Activated CD8-positive, alpha-beta memory T cell treated with anti-CD3 and anti-CD28 coated beads, Interleukin-2, amount 50 U/mL, for 24 hours (primary cell): ENCODE measurements around the gene KATNBL1.

Experiments
- DNase-seq: peaks from one replicate; pipeline ENCODE4 v3.0.0-alpha.2; 2020; ENCODE audit errors: extremely low read depth

Gene KATNBL1, protein sequence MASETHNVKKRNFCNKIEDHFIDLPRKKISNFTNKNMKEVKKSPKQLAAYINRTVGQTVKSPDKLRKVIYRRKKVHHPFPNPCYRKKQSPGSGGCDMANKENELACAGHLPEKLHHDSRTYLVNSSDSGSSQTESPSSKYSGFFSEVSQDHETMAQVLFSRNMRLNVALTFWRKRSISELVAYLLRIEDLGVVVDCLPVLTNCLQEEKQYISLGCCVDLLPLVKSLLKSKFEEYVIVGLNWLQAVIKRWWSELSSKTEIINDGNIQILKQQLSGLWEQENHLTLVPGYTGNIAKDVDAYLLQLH

DNA sequence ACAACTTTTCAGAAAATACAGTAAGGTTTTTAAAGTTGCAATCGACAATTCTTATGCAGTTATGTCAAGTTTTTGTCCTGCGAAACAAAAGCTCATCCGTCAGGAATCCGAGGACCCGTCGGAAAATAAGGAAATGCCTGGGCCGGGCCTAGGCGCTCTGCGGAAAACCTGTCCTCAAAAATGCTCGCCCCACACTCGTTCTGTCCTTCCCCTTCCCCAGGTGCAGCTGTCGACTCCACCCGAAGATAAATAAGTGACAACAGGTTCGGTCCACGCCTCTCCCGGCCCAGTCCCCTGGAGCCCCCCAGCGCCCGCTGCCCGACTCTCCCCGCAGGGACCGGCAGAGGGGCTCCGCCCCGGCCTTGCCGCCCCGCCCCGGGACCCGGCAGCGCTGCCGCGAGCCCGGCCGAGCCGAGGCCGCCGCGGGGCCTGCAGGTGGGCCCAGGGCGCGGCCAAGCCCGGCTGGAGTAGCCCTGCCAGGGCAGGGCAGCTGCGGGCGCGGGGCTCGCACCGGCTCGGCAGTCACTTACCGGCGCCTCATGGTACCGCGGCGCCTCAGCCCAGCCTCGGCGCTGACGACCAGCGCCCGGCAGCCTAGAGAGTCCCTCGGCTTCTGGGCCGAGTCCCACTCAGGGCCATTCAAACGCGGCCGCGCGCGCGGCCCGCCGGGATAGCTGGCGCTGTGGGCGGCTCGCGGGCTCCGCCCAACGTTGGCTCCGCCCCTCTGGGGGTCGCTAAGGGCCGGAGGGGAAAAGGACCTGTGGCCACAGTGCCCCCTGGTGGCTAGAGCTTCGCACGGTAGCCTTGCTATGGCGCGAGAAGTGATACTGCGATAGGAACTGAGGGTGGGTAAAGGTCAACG, at the start of gene KATNBL1:
Gene KATNBL1, minus strand, starts transcription at position 676 of the 862 bp plus-strand sequence. CDS start 46,420 bp downstream, outside the sequence.
- peak; percentile 90 for DNase-seq

DNA sequence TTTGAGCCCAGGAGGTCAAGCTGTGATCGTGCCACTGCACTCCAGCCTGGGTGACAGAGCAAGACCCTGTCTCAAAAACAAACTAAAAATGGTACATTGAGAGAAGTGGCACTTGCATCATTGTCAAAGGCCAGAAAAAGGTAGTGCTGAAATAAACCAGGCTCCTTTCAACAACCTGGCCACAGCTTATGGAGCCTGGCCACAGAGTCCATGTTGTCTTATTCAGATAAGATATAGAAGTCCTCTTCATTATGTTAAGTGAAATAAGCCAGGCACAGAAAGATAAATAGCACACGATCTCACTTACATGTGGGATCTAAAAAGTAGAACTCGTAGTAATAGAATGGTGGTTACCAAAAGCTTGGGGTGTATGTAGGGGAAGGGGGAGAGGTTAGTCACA, 49.7 kb upstream of the KATNBL1 start:
- no peak for DNase-seq

DNA sequence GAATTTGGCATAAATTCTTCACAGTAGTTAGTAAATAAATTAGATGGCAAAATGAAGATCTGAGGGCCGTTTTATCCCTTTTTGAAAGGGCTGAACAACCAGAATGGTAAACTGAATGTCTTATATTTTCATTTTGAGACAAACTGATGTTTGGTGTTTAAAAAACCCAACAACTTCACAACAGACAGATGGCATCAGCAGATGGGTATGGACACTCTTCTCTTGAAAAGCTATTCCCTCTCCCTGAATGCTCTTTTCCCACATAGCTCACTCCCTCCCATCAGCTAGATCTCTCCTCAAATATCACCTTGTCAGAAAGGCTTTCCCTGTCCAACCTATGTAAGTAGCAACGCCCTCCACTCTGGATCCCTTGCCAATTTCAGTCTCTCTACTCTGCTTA, 48.3 kb upstream of the KATNBL1 start:
- no peak for DNase-seq

DNA sequence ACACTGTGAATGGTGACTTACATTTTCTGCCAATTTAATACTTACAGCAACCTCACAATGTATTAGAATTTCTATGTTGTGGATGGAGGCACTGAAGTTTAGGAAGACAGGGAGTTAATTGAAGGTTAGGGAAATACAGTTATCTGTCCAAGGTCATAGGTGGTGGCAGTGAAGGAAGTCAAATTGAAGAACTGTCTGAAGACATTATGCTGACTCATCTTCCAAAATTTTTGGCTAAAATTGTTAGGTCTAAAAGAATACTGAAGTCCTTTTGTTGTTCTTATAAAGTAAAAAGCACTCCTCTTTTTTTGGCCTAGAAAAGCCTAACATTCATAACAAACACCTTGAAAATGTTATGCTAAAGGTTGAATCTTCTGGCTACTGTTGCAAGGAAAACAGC, 42.6 kb upstream of the KATNBL1 start:
- DNase-seq, result no peak

DNA sequence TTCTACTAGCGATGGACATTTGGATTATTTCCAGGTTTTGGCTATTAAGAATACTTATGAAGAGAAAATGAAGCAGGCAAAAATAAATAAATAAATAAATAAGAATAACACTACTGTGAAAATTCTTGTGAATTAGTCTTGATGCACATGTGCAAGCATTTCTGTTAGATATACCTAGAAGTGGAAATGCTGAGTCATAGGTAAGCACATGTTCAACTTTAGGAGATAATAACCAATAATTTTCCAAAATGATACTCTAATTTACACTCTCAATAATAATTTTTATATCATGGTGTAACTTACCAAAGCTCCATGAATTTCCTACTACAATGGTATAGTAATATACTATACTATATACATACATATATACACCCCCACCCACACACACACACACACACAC, 38.3 kb upstream of the KATNBL1 start:
- no peak for DNase-seq

DNA sequence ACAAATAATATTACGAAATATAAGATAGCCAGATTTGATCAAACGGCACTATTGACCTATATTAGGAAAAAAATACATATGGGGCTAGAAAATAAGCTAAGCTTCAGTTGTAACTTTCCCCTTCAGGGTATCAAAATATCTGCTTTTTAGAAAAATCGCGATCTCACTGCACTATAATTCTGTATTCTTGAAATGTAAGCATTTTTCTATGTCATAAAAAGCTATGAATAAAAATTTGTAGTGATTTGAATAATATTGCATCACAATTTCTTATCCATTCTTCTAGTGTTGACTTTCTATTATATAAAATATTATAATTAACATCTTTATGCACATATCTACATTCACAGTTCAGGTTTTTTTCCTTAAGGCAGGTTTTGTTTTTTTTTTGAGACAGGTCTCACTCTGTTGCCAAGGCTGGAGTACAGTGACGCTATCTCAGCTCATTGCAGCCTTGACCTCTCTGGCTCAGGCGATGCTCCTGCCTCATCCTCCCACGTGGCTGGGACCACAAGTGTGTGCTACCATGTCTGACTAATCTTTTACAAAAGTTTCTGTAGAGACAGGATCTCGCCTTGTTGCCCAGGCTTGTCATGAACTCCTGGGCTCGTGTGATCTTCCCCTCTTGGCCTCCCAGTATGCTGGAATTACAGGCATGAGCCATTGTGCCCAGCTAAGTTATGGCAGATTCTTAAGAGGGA, 36.5 kb upstream of the KATNBL1 start:
- DNase-seq, result no peak

DNA sequence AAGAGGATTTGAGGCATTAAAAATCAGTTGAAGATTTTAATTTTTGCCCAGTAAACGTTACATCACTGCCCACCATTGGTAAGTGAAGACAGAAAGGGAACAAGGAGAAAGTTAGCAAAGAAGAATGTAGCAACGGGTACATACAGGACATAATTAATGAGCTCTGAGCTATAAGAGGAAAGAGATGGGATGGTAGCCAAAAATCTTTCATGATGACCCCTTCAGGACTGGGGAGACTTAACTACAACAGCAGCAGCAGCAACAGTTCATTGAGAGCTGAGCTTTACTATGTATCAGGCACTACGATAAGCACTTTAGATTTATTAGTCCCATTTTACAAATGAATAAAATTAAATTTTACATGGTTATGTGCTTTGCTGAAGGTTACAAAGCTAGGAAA, 33.3 kb upstream of the KATNBL1 start:
- DNase-seq, result no peak

DNA sequence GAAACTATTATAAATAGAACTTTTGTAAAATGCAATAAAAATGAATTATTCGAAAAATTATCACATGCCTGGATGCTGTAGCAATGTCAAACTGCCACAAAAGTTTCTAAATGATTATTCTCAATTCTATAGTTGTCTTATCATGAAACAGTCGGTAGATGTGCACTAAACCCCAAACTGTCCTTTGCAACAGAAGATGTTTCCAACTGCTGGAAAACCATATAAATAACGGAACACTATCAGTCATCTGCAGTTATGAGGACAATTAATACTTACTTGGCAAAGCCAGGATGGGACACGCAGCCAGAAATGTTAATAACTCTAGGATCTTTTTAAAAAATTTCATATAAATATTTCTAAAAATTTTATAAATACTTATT, 32.4 kb upstream of the KATNBL1 start:
- DNase-seq, result no peak

DNA sequence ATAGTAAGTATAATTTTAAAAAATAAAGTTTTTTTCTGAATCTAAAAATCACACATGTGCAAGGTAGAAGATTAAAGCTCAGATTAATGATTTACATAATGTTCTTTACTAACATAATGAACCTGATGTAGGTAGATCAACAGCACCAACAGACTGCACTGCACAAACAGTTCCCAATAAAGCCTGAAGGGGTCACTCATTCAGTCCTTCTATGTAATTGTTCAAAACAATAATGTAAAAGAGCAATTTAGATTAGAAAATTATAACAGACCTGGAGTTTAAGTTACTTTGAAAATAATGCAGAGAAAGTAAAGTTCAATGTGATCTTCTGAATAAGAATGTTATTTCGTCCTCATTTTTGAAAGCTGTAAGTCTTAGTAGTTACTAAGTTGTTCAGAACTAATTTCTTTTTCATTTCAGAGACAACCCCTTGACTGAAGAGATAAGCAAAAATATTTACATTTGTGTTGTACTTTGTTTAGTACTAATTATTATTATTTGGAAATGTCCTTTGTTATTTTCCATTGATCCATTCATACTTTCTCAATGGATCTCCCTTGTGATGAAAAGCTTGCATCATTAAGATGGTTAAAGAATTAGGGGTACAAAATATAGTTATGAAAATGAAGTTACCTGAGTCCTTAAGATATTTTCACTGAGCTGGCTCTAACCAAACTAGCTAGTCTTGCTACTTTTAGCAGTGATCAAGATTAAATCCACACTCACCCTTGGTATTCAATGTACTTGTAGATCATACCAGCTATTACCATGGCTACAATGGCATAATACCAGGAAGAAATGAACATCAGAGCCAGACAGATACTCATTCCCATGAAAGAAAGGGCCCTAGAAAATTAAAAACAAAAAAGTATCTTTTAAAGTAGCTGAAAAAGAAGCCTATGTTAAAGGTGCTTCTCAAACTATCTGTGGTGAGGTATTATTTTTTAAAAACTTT, 31.8 kb upstream of the KATNBL1 start:
- DNase-seq, result no peak

DNA sequence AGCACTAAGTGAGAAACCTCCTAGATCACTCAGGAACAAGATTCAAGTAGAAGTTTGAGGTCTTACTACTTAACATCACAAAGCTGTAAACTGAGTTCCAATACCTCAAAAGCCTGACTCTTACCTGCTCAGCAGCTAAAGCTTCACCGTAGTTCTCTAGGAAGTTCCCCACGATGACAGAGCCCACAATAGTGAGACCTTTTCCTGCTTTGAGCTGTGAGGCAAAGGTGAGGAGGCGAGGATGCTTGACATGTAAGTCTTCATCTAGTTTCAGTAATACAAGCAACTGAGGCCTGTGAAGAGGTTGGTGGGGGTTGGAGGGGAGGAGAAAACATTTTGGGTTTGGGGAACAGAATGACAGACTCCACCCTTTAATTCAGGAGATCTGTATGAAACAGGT, 30.6 kb upstream of the KATNBL1 start:
- no peak for DNase-seq

DNA sequence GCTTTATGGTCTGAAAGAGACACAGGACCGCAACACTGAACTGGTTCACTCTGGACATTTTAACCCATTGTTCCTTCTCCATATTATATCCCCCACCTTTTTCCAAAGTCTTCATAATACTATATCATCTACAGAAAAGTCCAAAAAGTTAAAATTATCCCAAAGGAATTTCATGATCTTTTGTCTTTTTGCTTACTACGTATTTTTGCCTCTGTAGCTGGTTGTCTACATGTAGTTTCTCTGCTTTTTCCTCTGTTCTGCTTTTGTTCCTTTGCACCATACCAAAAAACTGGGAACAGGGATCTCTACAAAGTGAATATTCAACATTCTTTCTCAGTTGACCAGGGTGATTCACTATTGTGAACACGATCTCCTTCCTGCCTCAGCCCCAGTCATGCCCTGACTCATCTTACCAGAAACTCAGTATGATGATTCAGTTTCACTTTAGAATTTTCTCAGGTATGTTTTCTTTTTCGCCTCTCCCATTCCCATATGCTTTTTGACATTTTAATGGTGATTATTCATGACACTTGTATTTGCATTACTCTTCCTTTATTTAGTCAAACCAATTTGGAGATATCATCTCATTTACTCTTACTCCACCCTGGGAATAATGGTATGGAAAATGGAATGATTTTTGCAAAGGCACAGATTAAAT, 29.4 kb upstream of the KATNBL1 start:
- no peak for DNase-seq

DNA sequence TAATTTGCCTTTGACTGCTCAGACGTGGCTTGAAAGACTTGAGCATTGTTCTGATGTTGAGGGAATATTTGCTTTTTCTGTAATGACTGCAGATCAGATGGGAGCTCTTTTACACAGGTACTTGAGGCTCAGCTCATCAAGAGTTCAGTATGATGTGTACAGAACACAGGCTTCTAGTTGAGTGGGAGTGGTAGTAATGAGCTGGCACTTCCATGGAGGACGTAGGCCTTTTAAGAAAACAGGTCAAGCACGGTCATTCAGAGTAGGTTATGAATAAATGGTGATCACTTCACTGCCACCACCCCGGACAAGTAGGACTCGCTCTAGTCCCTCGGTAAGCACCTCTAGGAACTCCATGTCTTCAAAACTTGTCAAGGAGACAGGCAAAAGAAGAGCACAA, 23.7 kb upstream of the KATNBL1 start:
- DNase-seq, result no peak

DNA sequence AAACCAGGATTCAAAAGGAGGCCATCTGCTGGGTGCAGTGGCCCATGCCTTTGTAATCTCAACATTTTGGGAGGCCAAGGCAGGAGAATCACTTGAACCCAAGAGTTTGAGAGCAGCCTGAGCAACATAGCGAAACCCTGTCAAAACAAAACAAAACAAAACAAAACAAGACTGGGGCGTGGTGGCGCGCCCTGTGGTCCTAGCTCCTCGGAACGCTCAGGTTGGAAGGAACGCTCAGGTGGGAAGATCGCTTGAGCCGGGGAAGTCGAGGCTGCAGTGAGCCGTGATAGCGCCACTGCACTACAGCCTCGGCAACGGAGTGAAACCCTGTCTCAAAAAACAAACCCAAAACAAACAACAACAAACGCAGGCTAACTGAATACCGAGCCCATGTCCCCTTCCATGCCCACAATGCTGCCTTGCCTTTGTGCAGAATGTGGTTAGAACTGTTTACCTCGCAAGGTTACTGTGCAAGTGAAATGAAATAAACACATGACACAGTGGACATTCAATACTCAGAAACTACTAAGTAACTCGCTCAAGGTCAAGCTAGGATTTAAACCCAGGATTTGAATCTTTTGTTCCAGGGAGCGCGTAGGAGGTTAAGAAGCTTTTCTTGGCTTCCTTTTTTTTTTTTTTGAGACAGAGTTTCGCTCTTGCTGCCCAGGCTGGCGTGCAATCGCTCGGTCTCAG, 14.2 kb upstream of the KATNBL1 start:
- no peak for DNase-seq

DNA sequence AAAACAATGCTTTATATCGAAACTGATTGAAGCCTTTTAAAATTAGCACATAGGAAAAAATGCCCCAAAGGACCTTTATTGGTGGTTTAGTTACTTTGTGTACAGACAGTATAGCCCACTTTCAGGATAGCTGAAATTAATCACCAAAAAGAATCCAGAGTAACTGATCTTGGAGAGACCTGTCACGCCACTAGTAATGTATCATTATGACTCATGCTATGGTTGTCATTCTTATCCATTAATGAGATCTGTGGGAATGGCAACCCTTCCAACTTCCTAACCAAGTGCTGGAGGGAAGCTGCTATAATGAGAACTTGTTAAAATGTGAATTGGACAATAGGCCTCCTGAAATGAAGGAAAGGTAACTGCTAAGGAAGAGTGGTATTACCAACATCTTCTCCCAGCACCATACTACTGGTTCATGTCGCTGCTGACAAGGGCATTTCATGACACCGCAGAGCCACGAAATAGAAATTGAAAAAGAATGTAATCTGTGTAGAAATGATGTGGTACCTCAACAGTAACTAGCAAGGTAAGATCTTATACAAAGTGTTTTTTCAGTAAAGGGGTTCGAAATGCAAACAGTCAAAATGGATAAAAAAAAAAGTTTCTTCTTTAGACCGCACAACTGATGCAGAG, 7.8 kb upstream of the KATNBL1 start:
- DNase-seq, result no peak

DNA sequence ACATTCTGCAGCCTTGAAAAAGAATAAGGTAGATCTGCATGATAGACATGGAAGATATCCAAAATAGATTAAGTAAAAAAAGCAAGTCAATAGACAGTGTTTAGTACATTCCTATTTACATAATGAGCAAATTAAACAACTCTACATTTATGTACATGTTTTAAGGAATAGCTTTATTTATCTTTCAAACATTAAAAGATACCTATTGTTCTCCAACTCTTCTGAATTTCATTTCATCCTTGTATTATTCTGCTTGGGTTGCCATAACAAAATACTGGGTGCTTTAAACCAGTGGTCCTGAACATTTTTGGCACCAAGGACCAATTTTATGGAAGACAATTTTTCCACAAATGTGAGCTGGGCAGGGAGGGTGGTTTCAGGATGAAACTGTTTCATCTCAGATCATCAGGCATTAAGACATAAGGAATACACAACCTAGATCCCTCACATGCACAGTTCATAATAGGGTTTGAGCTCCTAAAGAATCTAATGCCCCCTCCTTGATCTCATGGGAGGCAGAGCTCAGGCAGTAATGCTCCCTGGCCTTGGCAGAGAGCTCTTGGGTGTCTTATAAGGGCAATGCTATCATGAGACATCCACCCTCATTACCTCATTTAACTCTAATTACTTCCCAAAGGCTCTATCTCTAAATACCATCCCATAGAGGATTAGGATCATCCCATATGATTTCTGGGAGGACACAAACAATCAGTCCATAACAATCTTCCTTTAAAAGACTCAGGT, 6.8 kb upstream of the KATNBL1 start:
- no peak for DNase-seq

DNA sequence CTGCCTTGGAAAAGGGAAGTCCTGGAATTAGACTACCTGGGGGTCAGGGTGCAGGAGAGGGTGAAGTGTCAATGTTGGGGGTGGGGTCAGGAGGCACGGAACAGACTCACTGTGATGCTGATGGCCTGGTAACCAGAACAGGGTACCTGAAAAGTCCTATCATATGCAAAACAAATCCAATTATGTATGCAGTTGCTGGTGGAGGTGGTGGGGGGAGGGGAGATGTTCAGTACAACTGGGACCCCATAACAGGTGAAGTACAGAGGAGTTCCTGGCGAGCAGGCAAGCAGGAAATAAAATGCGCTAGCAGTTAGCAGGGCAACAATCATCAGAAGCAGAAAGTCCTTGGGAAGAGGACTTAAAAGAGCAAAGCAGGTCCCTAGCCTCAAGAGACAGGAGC, 4.2 kb upstream of the KATNBL1 start:
- DNase-seq, result no peak

DNA sequence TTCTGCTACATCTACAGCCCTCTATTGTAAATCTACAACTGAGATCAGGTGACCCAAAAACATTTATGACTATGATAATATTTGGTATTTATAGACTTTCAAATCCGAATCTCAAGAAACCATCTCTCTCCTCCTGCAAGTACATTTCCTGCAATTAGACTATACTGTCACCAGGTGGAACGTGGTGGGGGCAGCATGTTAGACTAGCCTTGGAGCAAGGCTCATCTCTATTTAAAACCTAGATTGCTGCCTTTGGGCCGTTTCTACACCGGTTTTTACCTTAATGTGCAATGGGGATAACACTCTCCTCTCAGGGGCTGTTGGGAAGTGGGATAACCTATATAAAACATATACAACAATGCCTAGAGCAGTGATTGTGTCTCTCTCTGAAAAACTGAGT, 3.8 kb upstream of the KATNBL1 start:
- DNase-seq, result no peak

DNA sequence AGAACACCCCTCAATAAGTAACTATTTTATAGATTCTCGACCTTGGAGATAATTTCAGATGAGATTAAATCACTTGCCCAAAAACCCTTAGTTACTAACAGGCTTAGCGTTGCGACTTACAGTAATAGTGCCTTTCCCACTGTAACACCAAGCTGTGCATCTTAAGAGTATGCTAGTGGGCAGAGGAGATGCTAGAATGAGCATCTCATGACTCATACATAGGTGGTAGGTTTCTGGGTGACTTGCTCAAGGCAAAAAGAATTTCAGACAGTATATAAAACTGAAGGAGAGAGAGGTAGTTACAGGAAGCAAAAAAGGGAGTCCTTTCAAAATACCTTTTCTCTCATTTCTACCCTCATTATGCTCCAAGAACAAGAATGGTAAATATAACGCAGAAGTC, 3.9 kb downstream of the KATNBL1 start:
- no peak for DNase-seq

DNA sequence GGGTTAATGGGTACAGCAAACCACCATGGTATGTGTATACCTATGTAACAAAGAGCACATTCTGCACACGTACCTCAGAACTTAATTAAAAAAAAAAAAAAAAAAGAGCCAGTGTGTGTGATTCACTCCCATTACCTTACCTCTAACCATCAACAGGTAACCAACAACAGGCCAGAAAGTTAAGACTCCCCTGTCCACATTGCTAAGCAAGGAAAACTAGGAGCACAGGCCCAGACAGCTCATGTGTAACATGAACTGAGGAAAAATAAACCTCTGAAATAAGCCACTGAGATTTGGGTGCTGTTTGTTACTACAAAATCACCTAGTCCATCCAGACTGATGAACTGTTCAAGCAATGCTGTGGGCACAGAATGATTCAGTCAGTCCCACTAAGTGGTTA, 6.0 kb downstream of the KATNBL1 start:
- no peak for DNase-seq
